Smooth muscle cell (in vitro differentiated cells): ENCODE results near the gene TMEM217. TPM values are rescaled to one million over a fixed set of nuclear protein-coding genes. Genes with fewer than 3 reads are reported as not detected.
"Not testable (repeated sequence)": the region's sequence is repeated elsewhere in the genome, so short reads cannot be mapped to it uniquely, and the experiment has no call there.

Experiments
- DNase-seq: peaks from one replicate; lab custom pipeline; 2025; ENCODE audit not compliant: unreplicated experiment; lab: John Stamatoyannopoulos, UW
- H2AFZ ChIP-seq: fragments of 200-600 bp; sonication (generic); 2 replicates; pipeline ENCODE4 v1.6.0; 2016; ENCODE audit warnings: antibody characterized with exemption, low read depth, mild to moderate bottlenecking
- H3F3A ChIP-seq: fragments of 200-600 bp; sonication (generic); 2 replicates; pipeline ENCODE4 v1.6.0; 2017; ENCODE audit warnings: antibody characterized with exemption, low read depth
- H3K27ac ChIP-seq: fragments of 200-600 bp; sonication (generic); 2 replicates; pipeline ENCODE4 v1.5.1; 2016; ENCODE audit warnings: low read depth, mild to moderate bottlenecking
- H3K27me3 ChIP-seq: fragments of 200-600 bp; sonication (generic); 2 replicates; pipeline ENCODE4 v1.6.1; 2016; ENCODE audit warnings: low read depth, mild to moderate bottlenecking
- H3K36me3 ChIP-seq: fragments of 200-600 bp; sonication (generic); 2 replicates; pipeline ENCODE4 v1.5.1; 2016; ENCODE audit warnings: low read depth
- H3K4me1 ChIP-seq: fragments of 200-600 bp; sonication (generic); 2 replicates; pipeline ENCODE4 v1.5.1; 2016; ENCODE audit warnings: low read depth
- H3K4me2 ChIP-seq: fragments of 200-600 bp; sonication (generic); 2 replicates; pipeline ENCODE4 v1.6.0; 2016; ENCODE audit warnings: mild to moderate bottlenecking
- H3K4me3 ChIP-seq: fragments of 200-600 bp; sonication (generic); 2 replicates; pipeline ENCODE4 v1.5.1; 2016; ENCODE audit warnings: mild to moderate bottlenecking
- H3K79me2 ChIP-seq: fragments of 200-600 bp; sonication (generic); 2 replicates; pipeline ENCODE4 v1.6.0; 2016; ENCODE audit warnings: low read depth, mild to moderate bottlenecking
- H3K9ac ChIP-seq: fragments of 200-600 bp; sonication (generic); 2 replicates; pipeline ENCODE4 v1.6.0; 2016; ENCODE audit warnings: low read depth
- H3K9me3 ChIP-seq: fragments of 200-600 bp; sonication (generic); replicated peaks from 2 replicates; pipeline ENCODE4 v1.5.1; 2016; ENCODE audit warnings: low read depth
- H4K20me1 ChIP-seq: fragments of 200-600 bp; sonication (generic); 2 replicates; pipeline ENCODE4 v1.6.0; 2016; ENCODE audit warnings: low read depth
- WGBS: methylation state at CpG from one replicate; pipeline ENCODE4 v1.1.7; 2016; ENCODE audit warnings: low lambda C conversion rate; 5-methylcytosine and 5-hydroxymethylcytosine counted together
- polyA plus RNA-seq: library from polyadenylated mRNA; unstranded; fragments of >200 nt; fragmentation: Nextera tagmentation; extraction: Ambion mirVana; gene quantifications from 2 replicates; pipeline ENCODE4 v1.2.1, GENCODE V29; 2016
- total RNA-seq: library from RNA; depleted of rRNA; stranded (reverse); fragments of >200 nt; gene quantifications from 2 replicates; pipeline ENCODE4 v1.2.3, GENCODE V29; 2014
- TF ChIP-seq, protein P1 (sequence below): fragments of 200-600 bp; sonication (generic); IDR thresholded peaks from 2 replicates; pipeline ENCODE4 v1.5.1; 2017; ENCODE audit warnings: borderline replicate concordance, mild to moderate bottlenecking, antibody characterized with exemption; ENCODE audit not compliant: insufficient read depth, poor library complexity, severe bottlenecking

The TMEM217 gene
- total and polyA plus RNA-seq, 2 experiments from 2014 or later: 0.31 to 1.2 TPM

DNA sequence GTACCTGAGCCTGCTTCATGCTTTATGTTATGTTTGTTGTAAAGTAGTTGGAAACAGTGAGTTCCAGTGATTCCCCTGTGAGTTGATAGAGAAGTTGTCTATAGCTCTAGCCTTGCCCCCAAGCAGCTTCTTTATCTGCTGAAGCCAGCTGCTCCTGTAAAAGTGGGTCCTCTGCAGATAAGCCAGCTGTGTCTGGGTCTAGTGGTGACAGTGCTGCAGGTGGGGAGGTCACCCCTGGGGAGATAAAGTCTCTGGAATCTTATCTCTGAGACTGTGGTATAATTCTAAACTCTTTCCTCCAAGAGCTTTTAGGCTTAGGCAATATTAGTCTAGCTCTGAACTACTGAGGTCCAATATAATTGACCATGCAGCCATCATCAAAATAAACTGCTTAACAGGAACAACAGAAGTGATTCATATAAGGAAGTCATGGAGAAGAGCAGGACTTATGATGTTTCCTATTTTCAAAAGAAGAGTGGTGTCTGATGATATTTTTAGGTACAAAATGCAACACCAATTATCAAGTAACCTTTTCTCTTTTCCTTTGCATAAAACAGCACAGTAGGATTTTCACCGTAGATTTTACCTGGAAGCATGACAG lies 44.2 kb upstream of the TMEM217 start:
- H4K20me1 ChIP-seq: no peaks in the 10 kb centered on the region
- peaks cover 4% of the 10 kb centered on the region for H3K36me3 ChIP-seq
- H3K4me3 ChIP-seq: no peak overlapping the region
- DNase-seq: no peak
- no peak overlapping the region for H2AFZ ChIP-seq
- H3F3A ChIP-seq: no peaks in the 10 kb centered on the region
- H3K79me2 ChIP-seq: no peaks in the 10 kb centered on the region
- no peaks in the 10 kb centered on the region for H3K27me3 ChIP-seq
- H3K4me1 ChIP-seq: no peaks in the 10 kb centered on the region
- no peaks in the 10 kb centered on the region for H3K9me3 ChIP-seq
- 100% methylated on average over 1 of the region's 1 CpG for WGBS
- H3K9ac ChIP-seq: no peak overlapping the region
- TF ChIP-seq, protein P1, sequence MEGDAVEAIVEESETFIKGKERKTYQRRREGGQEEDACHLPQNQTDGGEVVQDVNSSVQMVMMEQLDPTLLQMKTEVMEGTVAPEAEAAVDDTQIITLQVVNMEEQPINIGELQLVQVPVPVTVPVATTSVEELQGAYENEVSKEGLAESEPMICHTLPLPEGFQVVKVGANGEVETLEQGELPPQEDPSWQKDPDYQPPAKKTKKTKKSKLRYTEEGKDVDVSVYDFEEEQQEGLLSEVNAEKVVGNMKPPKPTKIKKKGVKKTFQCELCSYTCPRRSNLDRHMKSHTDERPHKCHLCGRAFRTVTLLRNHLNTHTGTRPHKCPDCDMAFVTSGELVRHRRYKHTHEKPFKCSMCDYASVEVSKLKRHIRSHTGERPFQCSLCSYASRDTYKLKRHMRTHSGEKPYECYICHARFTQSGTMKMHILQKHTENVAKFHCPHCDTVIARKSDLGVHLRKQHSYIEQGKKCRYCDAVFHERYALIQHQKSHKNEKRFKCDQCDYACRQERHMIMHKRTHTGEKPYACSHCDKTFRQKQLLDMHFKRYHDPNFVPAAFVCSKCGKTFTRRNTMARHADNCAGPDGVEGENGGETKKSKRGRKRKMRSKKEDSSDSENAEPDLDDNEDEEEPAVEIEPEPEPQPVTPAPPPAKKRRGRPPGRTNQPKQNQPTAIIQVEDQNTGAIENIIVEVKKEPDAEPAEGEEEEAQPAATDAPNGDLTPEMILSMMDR: no peak
- no peak overlapping the region for H3K4me2 ChIP-seq
- H3K27ac ChIP-seq: no peak overlapping the region

DNA sequence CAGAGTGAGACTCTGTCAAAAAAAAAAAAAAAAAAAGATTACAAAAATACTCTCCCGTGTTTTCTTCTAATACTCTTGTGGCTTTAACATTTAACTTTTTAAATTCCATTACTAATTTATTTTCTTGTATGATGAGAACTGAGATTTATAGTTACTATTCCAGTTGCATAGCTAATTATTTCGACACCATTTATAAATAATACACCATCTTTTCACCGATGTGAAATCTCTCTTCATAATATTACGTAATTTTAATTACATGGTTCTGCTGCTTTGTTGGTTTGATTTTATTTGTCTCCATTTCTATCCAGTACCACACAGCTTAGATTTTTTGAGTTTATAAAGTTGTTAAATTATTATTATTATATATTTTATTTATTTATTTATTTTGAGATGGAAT lies 42.0 kb upstream of the TMEM217 start:
- 94% methylated on average over 4 of the region's 4 CpGs for WGBS
- Histone ChIP-seq H3K9me3 (no peaks in the 10 kb centered on the region), H4K20me1 (no peaks in the 10 kb centered on the region), H3F3A (no peaks in the 10 kb centered on the region), H3K4me1 (no peaks in the 10 kb centered on the region), H3K4me2 (no peak overlapping the region), H3K36me3 (peaks cover 11% of the 10 kb centered on the region), H3K4me3 (no peak overlapping the region), H3K27me3 (no peaks in the 10 kb centered on the region), H3K79me2 (no peaks in the 10 kb centered on the region), H2AFZ (no peak overlapping the region), H3K9ac (no peak overlapping the region), H3K27ac (no peak overlapping the region)
- DNase-seq: no peak
- TF ChIP-seq, protein P1: no peak

DNA sequence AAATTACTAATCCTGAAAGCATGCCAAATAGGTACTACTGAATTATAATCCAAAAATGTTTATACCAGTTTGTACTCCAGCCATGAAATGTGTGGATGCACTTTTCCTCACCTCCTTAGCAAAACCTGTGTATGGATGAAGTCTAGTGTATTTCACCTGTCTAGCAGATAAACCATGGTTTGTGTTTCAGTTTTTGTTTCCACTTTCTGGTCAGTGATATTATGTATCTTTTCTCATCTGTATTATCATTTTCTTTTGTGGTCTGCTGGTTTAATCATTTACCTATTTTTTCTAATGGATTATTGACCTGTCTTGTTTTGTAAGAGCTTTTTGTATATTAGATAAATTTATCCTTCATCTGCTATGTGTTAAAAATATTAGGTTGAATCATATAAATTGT lies 41.0 kb upstream of the TMEM217 start:
- Histone ChIP-seq H3K4me2 (no peak overlapping the region), H3K27me3 (no peaks in the 10 kb centered on the region), H3K9me3 (no peaks in the 10 kb centered on the region), H3K27ac (no peak overlapping the region), H3K79me2 (no peaks in the 10 kb centered on the region), H2AFZ (no peak overlapping the region), H3K4me3 (no peak overlapping the region), H3K4me1 (no peaks in the 10 kb centered on the region), H3K36me3 (peaks cover 11% of the 10 kb centered on the region), H3F3A (no peaks in the 10 kb centered on the region), H3K9ac (no peak overlapping the region), H4K20me1 (no peaks in the 10 kb centered on the region)
- no peak for DNase-seq
- TF ChIP-seq, protein P1: no peak

DNA sequence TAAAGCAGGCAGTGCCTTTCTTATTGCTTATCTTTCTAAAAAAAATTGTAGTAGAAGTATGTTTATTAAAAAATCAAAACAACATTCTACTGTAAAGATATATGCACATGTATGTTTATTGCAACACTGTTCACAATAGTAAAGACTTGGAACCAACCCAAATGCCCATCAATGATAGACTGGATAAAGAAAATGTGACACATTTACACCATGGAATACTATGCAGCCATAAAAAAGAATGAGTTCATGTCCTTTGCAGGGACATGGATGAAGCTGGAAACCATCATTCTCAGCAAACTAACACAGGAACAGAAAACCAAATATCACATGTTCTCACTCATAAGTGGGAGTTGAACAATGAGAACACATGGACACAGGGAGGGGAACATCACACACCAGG lies 39.7 kb upstream of the TMEM217 start:
- not testable (repeated sequence) for H3K4me2 ChIP-seq

More for the DNA sequence above, 39.7 kb upstream of the TMEM217 start:
- H2AFZ ChIP-seq, H3K27me3 ChIP-seq, H3K79me2 ChIP-seq, H3K9ac ChIP-seq, DNase-seq, H3K9me3 ChIP-seq, H3K4me3 ChIP-seq, H3F3A ChIP-seq, H4K20me1 ChIP-seq, H3K4me1 ChIP-seq, H3K27ac ChIP-seq: not testable (repeated sequence)
- H3K36me3 ChIP-seq: peaks cover 11% of the 10 kb centered on the region
